Motor neuron (in vitro differentiated cells): ENCODE measurements around the gene ZNF827. TPM values are rescaled to one million over a fixed set of nuclear protein-coding genes. Genes with fewer than 3 reads are reported as not detected.

Experiments used
- ATAC-seq, 8 experiments: fragments of 200-7000 bp; cut with Tn5 transposase; replicated peaks in 6 of 8; 2 replicates each; pipeline ENCODE4 v1.8.0; 2021; ENCODE audit warnings: mild to moderate bottlenecking in 8 of 8, moderate library complexity in 8 of 8
- H3K27ac ChIP-seq, 2 donors: fragments of 250-450 bp; sonication (Bioruptor Pico); 2 replicates each; pipeline ENCODE4 v1.9.0; 2021; ENCODE audit warnings: antibody characterized with exemption in 2 of 2, mild to moderate bottlenecking in 2 of 2, moderate library complexity in 1 of 2
- H3K4me1 ChIP-seq, 2 donors: fragments of 250-450 bp; sonication (Bioruptor Pico); replicated peaks in 1 of 2; 2 replicates each; pipeline ENCODE4 v1.6.1; 2021; ENCODE audit warnings: antibody characterized with exemption in 2 of 2, mild to moderate bottlenecking in 2 of 2, moderate library complexity in 1 of 2
- H3K4me3 ChIP-seq, 5 donors: fragments of 250-450 bp; sonication (Bioruptor Pico); 2 replicates each; pipeline ENCODE4 v1.9.0; 2021; ENCODE audit warnings: antibody characterized with exemption in 5 of 5, mild to moderate bottlenecking in 5 of 5, moderate library complexity in 4 of 5
- WGBS, 10 experiments: fragments of 450-650 bp; shearing (Covaris generic); methylation state at CpG; one replicate each; pipeline ENCODE4 v1.0.0; 2022; 5-methylcytosine and 5-hydroxymethylcytosine counted together
- in situ Hi-C, 9 experiments: fragments of 400-800 bp; cut with MboI; loops; one replicate each; pipeline ENCODE4 v1.15.0; 2021; ENCODE audit warnings: low sequenced_read_pairs in 9 of 9, low pct_unique_long_range_greater_than_20kb in 2 of 9; ENCODE audit not compliant: unreplicated experiment in 9 of 9
- total RNA-seq, 8 experiments: library from RNA; unstranded; fragments of 300-600 nt; gene quantifications; 2 replicates each; pipeline versions ENCODE4 v1.2.3 to v1.2.4, GENCODE V29; 2022

The ZNF827 gene
- 10 to 100 TPM; 13.8 to 40.6 (median 20.6) TPM for total RNA-seq

- H3K4me1 ChIP-seq, result peaks cover 13 to 17% of the 10 kb centered on the region in 2 donors
- whole genome bisulfite sequencing, 10 experiments, result 0 to 12% (median 1%) methylated on average over 6 to 22 of the region's 34 CpGs
- in situ Hi-C loops, result no loop called here
- H3K4me3 ChIP-seq, result peak within 1 kb of the TSS; percentile 64 to 99 (median 96)
- H3K27ac ChIP-seq, result peak within 1 kb of the TSS; percentile 85 to 98
- ATAC-seq, result peak; percentile 7 to 31 (median 22)
Measured at GRCh38 chr4:145938618-145939440, at the start of gene ZNF827. Gene ZNF827, minus strand, starts transcription at chr4:145938823. Its CDS starts 416 bp downstream, at chr4:145938407.

- Histone ChIP-seq H3K4me3 (no peak overlapping the region), H3K27ac (no peak overlapping the region), H3K4me1 (peaks cover 0 to 3% of the 10 kb centered on the region in 2 donors)
- in situ Hi-C loops, result no loop called here
- 40 to 81% (median 69%) methylated on average over 1 to 4 of the region's 4 CpGs; no CpG with 5 or more reads in 4 of the 10 experiments for WGBS, 10 experiments
- no peak for ATAC-seq
Measured at GRCh38 chr4:145984563-145984962, 45.9 kb upstream of the ZNF827 start.

GRCh38 chr4:145982791-145983190 is 44.2 kb upstream of the ZNF827 start:
- H3K4me1 ChIP-seq, result peaks cover 0 to 3% of the 10 kb centered on the region in 2 donors
- in situ Hi-C loops, result no loop called here
- no peak overlapping the region for H3K27ac ChIP-seq
- no peak overlapping the region for H3K4me3 ChIP-seq
- ATAC-seq, result no peak
- WGBS, 10 experiments, result 53 to 100% (median 84%) methylated on average over 1 to 4 of the region's 4 CpGs; no CpG with 5 or more reads in 2 of the 10 experiments

GRCh38 chr4:145979160-145979559 is 40.5 kb upstream of the ZNF827 start:
- in situ Hi-C loops, result no loop called here
- WGBS, 10 experiments, result 17 to 100% (median 56%) methylated on average over 1 to 3 of the region's 3 CpGs; no CpG with 5 or more reads in 1 of the 10 experiments
- no peak overlapping the region for H3K4me3 ChIP-seq

GRCh38 chr4:145976680-145977079 is 38.1 kb upstream of the ZNF827 start:
- Histone ChIP-seq H3K4me1 (no peaks in the 10 kb centered on the region), H3K27ac (no peak overlapping the region), H3K4me3 (no peak overlapping the region)
- 69 to 96% (median 78%) methylated on average over 2 to 3 of the region's 4 CpGs; no CpG with 5 or more reads in 4 of the 10 experiments for WGBS, 10 experiments
- no peak for ATAC-seq
- in situ Hi-C loops, result no loop called here

More at GRCh38 chr4:145979160-145979559, 40.5 kb upstream of the ZNF827 start:
- Histone ChIP-seq H3K4me1 (no peaks in the 10 kb centered on the region), H3K27ac (no peak overlapping the region)
- ATAC-seq, result no peak

GRCh38 chr4:145960012-145960411 is 21.4 kb upstream of the ZNF827 start:
- no peak overlapping the region for H3K27ac ChIP-seq
- WGBS, 10 experiments, result 20 to 100% (median 73%) methylated on average over 1 to 2 of the region's 2 CpGs; no CpG with 5 or more reads in 2 of the 10 experiments
- in situ Hi-C loops, result no loop called here

GRCh38 chr4:145957302-145957701 is 18.7 kb upstream of the ZNF827 start:
- 83 to 100% methylated on average over 1 of the region's 1 CpG; no CpG with 5 or more reads in 8 of the 10 experiments for WGBS, 10 experiments
- in situ Hi-C loops, result no loop called here
- no peaks in the 10 kb centered on the region for H3K4me1 ChIP-seq
- no peak overlapping the region for H3K27ac ChIP-seq
- ATAC-seq, result no peak
- no peak overlapping the region for H3K4me3 ChIP-seq

More at GRCh38 chr4:145960012-145960411, 21.4 kb upstream of the ZNF827 start:
- H3K4me1 ChIP-seq, result no peaks in the 10 kb centered on the region
- no peak for ATAC-seq
- no peak overlapping the region for H3K4me3 ChIP-seq

- in situ Hi-C loops, result no loop called here
Measured at GRCh38 chr4:145956288-145956890, 17.8 kb upstream of the ZNF827 start.

GRCh38 chr4:145954924-145955339 is 16.3 kb upstream of the ZNF827 start:
- peak in 2 of 8 experiments; percentile 71 to 84 for ATAC-seq
- Histone ChIP-seq H3K27ac (no peak overlapping the region), H3K4me3 (no peak overlapping the region), H3K4me1 (no peaks in the 10 kb centered on the region)
- 3 to 88% (median 66%) methylated on average over 1 to 7 of the region's 7 CpGs for WGBS, 10 experiments
- in situ Hi-C loops, result no loop called here

More at GRCh38 chr4:145956288-145956890, 17.8 kb upstream of the ZNF827 start:
- 0 to 59% (median 39%) methylated on average over 1 to 3 of the region's 3 CpGs; no CpG with 5 or more reads in 2 of the 10 experiments for WGBS, 10 experiments
- no peak overlapping the region for H3K4me3 ChIP-seq
- H3K27ac ChIP-seq, result no peak overlapping the region
- H3K4me1 ChIP-seq, result no peaks in the 10 kb centered on the region
- peak in 3 of 8 experiments; percentile 36 to 70 (median 47) for ATAC-seq

- no peak overlapping the region for H3K27ac ChIP-seq
- no peaks in the 10 kb centered on the region for H3K4me1 ChIP-seq
- in situ Hi-C loops, result no loop called here
- 11 to 69% (median 43%) methylated on average over 1 to 2 of the region's 2 CpGs; no CpG with 5 or more reads in 3 of the 10 experiments for WGBS, 10 experiments
- H3K4me3 ChIP-seq, result no peak overlapping the region
- peak in 2 of 8 experiments; percentile 58 to 78 for ATAC-seq
Measured at GRCh38 chr4:145951931-145952330, 13.3 kb upstream of the ZNF827 start.

- H3K4me3 ChIP-seq, result no peak overlapping the region
- in situ Hi-C loops, result no loop called here
- 40 to 100% (median 92%) methylated on average over 1 to 2 of the region's 2 CpGs; no CpG with 5 or more reads in 3 of the 10 experiments for WGBS, 10 experiments
- peaks cover 3 to 5% of the 10 kb centered on the region in 2 donors for H3K4me1 ChIP-seq
- no peak for ATAC-seq
- no peak overlapping the region for H3K27ac ChIP-seq
Measured at GRCh38 chr4:145945431-145946155, 7.0 kb upstream of the ZNF827 start.

- Histone ChIP-seq H3K27ac (no peak overlapping the region), H3K4me3 (no peak overlapping the region), H3K4me1 (peaks cover 3 to 5% of the 10 kb centered on the region in 2 donors)
- in situ Hi-C loops, result no loop called here
- WGBS, 10 experiments, result 50 to 100% (median 60%) methylated on average over 1 to 2 of the region's 2 CpGs
- ATAC-seq, result no peak
Measured at GRCh38 chr4:145944886-145945285, 6.3 kb upstream of the ZNF827 start.

- no peak overlapping the region for H3K27ac ChIP-seq
- in situ Hi-C loops, result no loop called here
- peaks cover 4 to 7% of the 10 kb centered on the region in 2 donors for H3K4me1 ChIP-seq
- H3K4me3 ChIP-seq, result peak overlapping the region in 1 of 5 donors; percentile 71
- no peak for ATAC-seq
Measured at GRCh38 chr4:145939856-145940255, 1.2 kb upstream of the ZNF827 start.
